Activated naive CD4-positive, alpha-beta T cell treated with anti-CD3 and anti-CD28 coated beads, Interleukin-2, amount 50 U/mL, for 24 hours (primary cell): Measurements from ENCODE around the gene SLC4A11.

Source experiments
- H3K27ac Mint-ChIP-seq: one replicate; pipeline ENCODE4 v1.8.0; 2021; ENCODE audit warnings: mild to moderate bottlenecking, mixed read lengths
- H3K27me3 Mint-ChIP-seq: one replicate; pipeline ENCODE4 v1.8.0; 2021; ENCODE audit warnings: mixed read lengths
- H3K36me3 Mint-ChIP-seq: one replicate; pipeline ENCODE4 v1.8.0; 2021; ENCODE audit warnings: mixed read lengths
- H3K4me1 Mint-ChIP-seq: one replicate; pipeline ENCODE4 v1.8.0; 2021; ENCODE audit warnings: mixed read lengths
- H3K4me3 Mint-ChIP-seq: one replicate; pipeline ENCODE4 v1.8.0; 2021; ENCODE audit warnings: mild to moderate bottlenecking, mixed read lengths
- H3K9me3 Mint-ChIP-seq: one replicate; pipeline ENCODE4 v1.8.0; 2021; ENCODE audit warnings: mixed read lengths

Gene SLC4A11

GRCh38 chr20:3237011-3237957, 1.7 kb downstream of the SLC4A11 start:
- H3K9me3 Mint-ChIP-seq, result no peaks in the 10 kb centered on the region
- H3K36me3 Mint-ChIP-seq, result no peaks in the 10 kb centered on the region
- peaks cover 32% of the 10 kb centered on the region for H3K27me3 Mint-ChIP-seq
- peak overlapping the region; percentile 11 for H3K4me3 Mint-ChIP-seq
- no peak overlapping the region for H3K27ac Mint-ChIP-seq
- H3K4me1 Mint-ChIP-seq, result peaks cover 12% of the 10 kb centered on the region

- Mint-ChIP-seq H3K4me3 (no peak overlapping the region), H3K9me3 (no peaks in the 10 kb centered on the region), H3K4me1 (peaks cover 9% of the 10 kb centered on the region), H3K27me3 (peaks cover 27% of the 10 kb centered on the region), H3K36me3 (no peaks in the 10 kb centered on the region), H3K27ac (no peak overlapping the region)
These were observed 3.2 kb downstream of the SLC4A11 start for GRCh38 chr20:3235666-3236324.

DNA sequence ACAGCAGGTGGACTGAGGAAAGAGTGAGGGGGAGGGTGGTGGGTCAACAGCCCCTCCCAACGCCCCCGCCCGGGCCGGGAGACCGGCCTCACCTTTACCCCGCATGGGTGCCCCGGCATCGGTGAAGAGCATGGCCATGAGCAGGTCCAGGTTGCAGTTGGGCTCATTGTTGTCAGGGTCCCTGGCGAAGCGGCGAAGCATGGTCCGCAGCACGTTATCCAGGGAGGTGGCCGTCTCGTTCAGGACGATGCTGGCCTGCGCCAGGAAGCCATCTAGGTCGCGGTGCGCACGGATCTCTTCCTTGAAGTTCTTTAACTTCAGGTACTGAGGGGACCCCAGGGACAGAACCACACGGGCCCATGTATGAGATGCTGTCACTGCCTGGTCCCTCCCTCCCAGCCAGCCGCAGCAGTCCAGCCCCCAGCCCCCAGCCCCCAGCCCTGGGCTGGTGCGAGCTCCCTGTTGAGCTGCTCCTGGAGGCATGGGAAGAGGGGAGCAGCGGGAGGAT, 4.9 kb downstream of the SLC4A11 start:
- Mint-ChIP-seq H3K36me3 (no peaks in the 10 kb centered on the region), H3K4me1 (no peaks in the 10 kb centered on the region), H3K4me3 (no peak overlapping the region), H3K27ac (no peak overlapping the region), H3K9me3 (no peaks in the 10 kb centered on the region), H3K27me3 (peaks cover 21% of the 10 kb centered on the region)

DNA sequence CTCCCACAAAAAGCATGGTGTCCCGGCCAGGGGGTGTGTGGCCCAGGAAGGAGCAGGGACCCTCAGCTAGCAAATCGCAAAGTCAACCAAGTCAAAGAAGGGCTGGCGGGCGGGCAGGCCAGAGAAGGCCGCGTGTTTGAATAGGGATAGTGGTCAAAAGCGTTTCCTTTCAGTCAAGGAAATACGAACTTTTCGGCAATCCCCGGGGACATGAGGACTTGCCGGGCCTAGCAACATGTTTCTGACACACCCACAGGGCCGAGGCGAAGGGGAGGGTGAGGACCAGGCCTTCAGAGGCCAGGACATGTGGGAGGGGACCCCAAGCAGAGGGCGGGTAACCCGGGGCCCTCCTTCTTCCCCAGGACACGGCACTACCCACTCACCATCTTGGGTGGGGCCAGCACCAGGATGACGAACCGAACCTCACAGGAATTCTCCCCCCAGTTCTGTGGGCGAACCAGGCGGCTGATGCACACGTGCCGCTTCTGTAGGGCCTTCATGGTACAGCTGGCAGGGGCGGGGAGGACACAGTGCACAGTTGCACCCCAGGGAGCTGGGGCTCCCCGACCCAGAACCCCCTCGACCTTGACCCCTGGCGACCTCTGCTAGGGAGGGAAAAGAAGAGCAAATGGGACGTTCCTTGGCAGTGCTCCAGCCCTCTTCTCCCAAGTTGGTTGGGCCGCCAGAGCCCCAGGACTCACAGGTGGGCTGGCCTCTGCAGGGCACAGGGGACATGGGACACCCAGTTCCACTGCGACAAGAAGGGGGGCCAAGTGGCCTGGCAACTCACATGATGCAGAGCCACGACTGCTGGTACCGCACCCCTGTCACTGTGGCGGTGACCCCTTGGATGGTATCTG, 5.6 kb downstream of the SLC4A11 start:
- Mint-ChIP-seq H3K27me3 (peaks cover 21% of the 10 kb centered on the region), H3K36me3 (no peaks in the 10 kb centered on the region), H3K4me3 (no peak overlapping the region), H3K9me3 (no peaks in the 10 kb centered on the region), H3K27ac (no peak overlapping the region), H3K4me1 (no peaks in the 10 kb centered on the region)

DNA sequence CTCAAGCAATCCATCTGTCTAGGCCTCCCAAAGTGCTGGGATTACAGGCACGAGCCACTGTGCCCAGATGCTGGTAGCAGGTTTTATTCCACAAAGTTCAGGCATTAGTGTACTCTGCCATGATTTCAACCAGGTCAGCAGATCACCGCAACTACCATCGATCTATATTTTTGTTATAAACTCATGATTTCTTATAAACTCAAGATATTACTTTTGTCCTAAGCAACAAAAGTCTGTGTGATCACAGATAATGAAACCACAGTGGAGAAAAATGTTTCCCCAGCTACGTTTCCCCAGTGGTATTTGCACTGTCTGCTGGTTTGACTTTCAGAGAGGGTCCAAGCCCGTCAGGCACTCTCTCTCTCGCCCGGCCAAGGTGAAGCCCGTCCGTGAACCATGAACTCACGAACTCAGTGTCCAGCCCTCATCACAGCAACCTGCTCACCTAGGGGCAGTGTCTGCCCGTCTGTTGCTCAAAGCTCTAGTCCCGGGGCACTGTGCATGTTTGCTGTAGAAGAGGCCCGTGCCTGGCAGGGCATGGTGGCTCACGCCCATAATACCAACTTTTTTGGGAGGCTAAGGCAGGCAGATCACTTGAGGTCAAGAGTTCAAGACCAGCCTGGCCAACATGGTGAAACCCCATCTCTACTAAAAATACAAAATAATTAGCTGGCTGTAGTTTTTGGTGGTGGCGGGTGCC, 7.0 kb downstream of the SLC4A11 start:
- H3K4me1 Mint-ChIP-seq, result no peaks in the 10 kb centered on the region
- no peaks in the 10 kb centered on the region for H3K9me3 Mint-ChIP-seq
- H3K27ac Mint-ChIP-seq, result no peak overlapping the region
- no peak overlapping the region for H3K4me3 Mint-ChIP-seq
- H3K27me3 Mint-ChIP-seq, result peaks cover 14% of the 10 kb centered on the region
- H3K36me3 Mint-ChIP-seq, result no peaks in the 10 kb centered on the region

- Mint-ChIP-seq H3K36me3 (no peaks in the 10 kb centered on the region), H3K9me3 (no peaks in the 10 kb centered on the region), H3K27me3 (peaks cover 6% of the 10 kb centered on the region), H3K27ac (no peak overlapping the region), H3K4me1 (no peaks in the 10 kb centered on the region), H3K4me3 (no peak overlapping the region)
These were observed 7.9 kb downstream of the SLC4A11 start for GRCh38 chr20:3231116-3231515.

GRCh38 chr20:3229798-3230197, 9.2 kb downstream of the SLC4A11 start:
- H3K4me1 Mint-ChIP-seq, result no peaks in the 10 kb centered on the region
- no peaks in the 10 kb centered on the region for H3K27me3 Mint-ChIP-seq
- no peak overlapping the region for H3K4me3 Mint-ChIP-seq
- no peaks in the 10 kb centered on the region for H3K9me3 Mint-ChIP-seq
- H3K36me3 Mint-ChIP-seq, result no peaks in the 10 kb centered on the region
- no peak overlapping the region for H3K27ac Mint-ChIP-seq

- Mint-ChIP-seq H3K9me3 (no peaks in the 10 kb centered on the region), H3K27ac (no peak overlapping the region), H3K36me3 (no peaks in the 10 kb centered on the region), H3K4me3 (no peak overlapping the region), H3K27me3 (no peaks in the 10 kb centered on the region), H3K4me1 (no peaks in the 10 kb centered on the region)
These were observed 9.8 kb downstream of the SLC4A11 start for GRCh38 chr20:3229158-3229557.

DNA sequence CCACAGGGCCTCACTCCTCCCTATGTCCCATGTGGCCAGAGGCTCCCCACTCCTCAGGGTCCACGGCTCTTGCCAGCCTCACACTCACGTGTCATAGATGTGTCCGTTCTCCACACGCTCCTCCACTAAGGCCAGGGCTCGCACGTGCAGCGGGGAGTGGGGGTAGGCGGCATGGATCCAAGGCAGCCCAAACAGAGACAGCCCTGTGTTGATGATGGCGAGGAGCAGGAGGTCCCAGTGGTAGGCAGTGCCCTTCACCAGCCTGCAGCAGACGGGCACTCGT, 10.3 kb downstream of the SLC4A11 start:
- Mint-ChIP-seq H3K36me3 (no peaks in the 10 kb centered on the region), H3K27ac (no peak overlapping the region), H3K4me3 (no peak overlapping the region), H3K27me3 (no peaks in the 10 kb centered on the region), H3K4me1 (peaks cover under 1% of the 10 kb centered on the region), H3K9me3 (no peaks in the 10 kb centered on the region)

DNA sequence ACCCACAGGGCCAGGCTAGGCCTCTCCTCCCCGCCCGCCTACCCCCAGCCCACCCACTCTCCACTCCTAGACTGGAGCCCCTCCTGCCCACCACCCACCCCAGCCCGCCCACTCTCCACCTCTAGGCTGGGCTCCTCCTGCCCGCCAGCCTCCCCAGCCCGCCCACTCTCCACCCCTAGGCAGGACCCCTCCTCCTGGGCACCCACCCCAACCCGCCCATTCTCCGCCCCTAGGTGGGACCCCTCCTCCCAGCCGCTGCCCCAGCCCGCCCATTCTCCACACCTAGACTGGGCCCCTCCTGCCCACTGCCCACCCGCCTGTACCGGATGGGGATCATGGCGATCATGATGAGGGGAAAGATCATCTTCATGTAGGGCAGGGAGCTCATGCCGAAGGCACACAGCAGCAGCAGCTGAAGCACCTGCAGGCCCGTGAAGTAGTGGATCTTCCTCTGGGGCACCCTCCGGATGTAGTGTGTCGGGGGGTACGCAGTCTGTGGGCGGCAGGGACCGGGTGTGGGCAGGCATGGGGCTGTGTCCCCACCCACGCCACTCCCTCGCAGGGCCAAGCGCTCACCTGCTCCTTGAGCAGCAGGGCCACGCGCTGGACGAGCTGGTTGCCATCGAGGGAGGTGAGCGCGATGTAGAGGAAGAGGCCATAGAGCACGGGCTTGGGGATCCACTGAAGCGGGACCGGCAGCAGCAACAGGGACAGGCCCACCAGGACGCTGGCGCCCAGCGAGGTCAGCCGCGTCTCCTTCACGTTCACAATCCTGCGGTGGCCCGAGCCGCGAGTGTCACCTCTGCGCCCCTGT, 10.8 kb downstream of the SLC4A11 start:
- H3K27me3 Mint-ChIP-seq, result no peaks in the 10 kb centered on the region
- no peaks in the 10 kb centered on the region for H3K36me3 Mint-ChIP-seq
- H3K4me1 Mint-ChIP-seq, result peaks cover 6% of the 10 kb centered on the region
- no peaks in the 10 kb centered on the region for H3K9me3 Mint-ChIP-seq
- no peak overlapping the region for H3K4me3 Mint-ChIP-seq
- no peak overlapping the region for H3K27ac Mint-ChIP-seq

GRCh38 chr20:3227506-3227905, 11.5 kb downstream of the SLC4A11 start:
- Mint-ChIP-seq H3K4me3 (no peak overlapping the region), H3K4me1 (peaks cover 12% of the 10 kb centered on the region), H3K27ac (no peak overlapping the region), H3K9me3 (no peaks in the 10 kb centered on the region), H3K27me3 (no peaks in the 10 kb centered on the region), H3K36me3 (no peaks in the 10 kb centered on the region)

- Mint-ChIP-seq H3K27ac (no peak overlapping the region), H3K36me3 (no peaks in the 10 kb centered on the region), H3K4me3 (no peak overlapping the region), H3K9me3 (no peaks in the 10 kb centered on the region), H3K27me3 (no peaks in the 10 kb centered on the region), H3K4me1 (peaks cover 14% of the 10 kb centered on the region)
These were observed 12.1 kb downstream of the SLC4A11 start for GRCh38 chr20:3226864-3227263.

DNA sequence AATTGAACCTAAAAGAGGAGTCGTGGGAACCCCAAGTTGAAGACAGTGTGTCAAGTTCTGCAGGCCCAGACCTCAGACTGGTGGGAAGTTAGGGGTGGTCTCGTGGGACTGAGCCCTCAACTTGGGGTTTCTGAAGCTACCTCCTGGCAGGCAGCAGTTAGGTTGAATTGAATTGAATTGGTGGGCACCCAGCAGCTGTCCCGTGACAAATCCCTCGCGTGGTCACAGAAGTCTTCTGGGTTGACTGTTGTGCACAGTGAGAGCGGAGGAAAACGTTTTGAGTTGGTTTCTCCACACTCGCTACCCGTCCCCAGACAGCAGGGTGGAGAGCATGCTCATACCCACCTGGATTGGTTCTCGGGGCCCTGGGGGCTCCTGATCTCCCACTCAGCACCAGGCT, 12.9 kb downstream of the SLC4A11 start:
- H3K9me3 Mint-ChIP-seq, result no peaks in the 10 kb centered on the region

GRCh38 chr20:3224681-3225421, 14.1 kb downstream of the SLC4A11 start:
- H3K27me3 Mint-ChIP-seq, result no peaks in the 10 kb centered on the region
- peaks cover 23% of the 10 kb centered on the region for H3K4me1 Mint-ChIP-seq
- H3K36me3 Mint-ChIP-seq, result peaks cover 8% of the 10 kb centered on the region
- H3K4me3 Mint-ChIP-seq, result no peak overlapping the region
- H3K9me3 Mint-ChIP-seq, result no peaks in the 10 kb centered on the region
- no peak overlapping the region for H3K27ac Mint-ChIP-seq

More for the DNA sequence above, 12.9 kb downstream of the SLC4A11 start:
- H3K4me1 Mint-ChIP-seq, result peaks cover 18% of the 10 kb centered on the region
- H3K27me3 Mint-ChIP-seq, result no peaks in the 10 kb centered on the region
- no peak overlapping the region for H3K27ac Mint-ChIP-seq
- no peak overlapping the region for H3K4me3 Mint-ChIP-seq
- H3K36me3 Mint-ChIP-seq, result peaks cover 4% of the 10 kb centered on the region
